ENCODE measurements around the gene STX11. TPM values are rescaled to one million over a fixed set of nuclear protein-coding genes. Genes with fewer than 3 reads are reported as not detected.

The STX11 gene
- total RNA-seq, 1 experiment from 2014 or later = not detected

DNA sequence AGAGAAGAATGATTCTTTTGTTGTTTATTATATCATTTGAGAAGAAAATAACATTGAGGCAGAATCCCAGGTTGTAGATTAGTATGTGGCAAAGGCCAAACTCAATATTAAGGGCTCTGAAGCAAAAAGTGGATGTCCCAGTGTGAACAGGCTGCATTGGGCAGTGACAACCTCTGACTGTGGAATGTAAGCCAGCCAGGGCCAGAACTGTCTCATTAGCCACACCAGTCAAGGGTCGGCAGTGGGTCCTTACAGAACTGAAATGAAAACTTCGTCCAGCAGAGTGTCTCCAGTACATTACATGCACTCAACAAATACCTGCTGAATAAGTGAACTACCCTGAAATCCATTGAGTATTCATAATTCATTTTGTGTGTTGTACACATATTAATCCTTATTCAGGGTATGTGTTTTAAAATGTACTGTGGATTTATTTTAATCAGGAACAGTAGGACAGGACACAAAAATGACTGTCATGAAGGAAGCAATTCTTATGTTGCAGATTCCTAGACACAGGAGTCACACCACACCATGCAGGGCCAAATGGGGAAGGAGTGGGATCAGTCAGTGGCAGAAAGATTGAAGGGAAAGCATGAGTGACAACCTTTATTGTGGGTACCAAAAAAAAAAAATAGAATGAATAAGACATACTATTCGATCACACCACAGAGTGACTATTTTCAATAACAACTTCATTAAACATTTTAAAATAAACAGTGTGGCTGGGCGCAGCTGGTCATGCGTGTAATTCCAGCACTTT is 69.9 kb downstream of the STX11 start:
- H3K4me3 ChIP-seq (ENCODE audit: insufficient read depth, low read depth, low read length) = no peak overlapping the region
- no peaks in the 10 kb centered on the region; the same call in 1 of the 2 replicates for H3K27me3 ChIP-seq (ENCODE audit: control insufficient read depth, insufficient read depth, low read length)
- H3K36me3 ChIP-seq (replicated peaks; ENCODE audit: control insufficient read depth, insufficient read depth, low read length) = no peaks in the 10 kb centered on the region
- DNase-seq = no peak

DNA sequence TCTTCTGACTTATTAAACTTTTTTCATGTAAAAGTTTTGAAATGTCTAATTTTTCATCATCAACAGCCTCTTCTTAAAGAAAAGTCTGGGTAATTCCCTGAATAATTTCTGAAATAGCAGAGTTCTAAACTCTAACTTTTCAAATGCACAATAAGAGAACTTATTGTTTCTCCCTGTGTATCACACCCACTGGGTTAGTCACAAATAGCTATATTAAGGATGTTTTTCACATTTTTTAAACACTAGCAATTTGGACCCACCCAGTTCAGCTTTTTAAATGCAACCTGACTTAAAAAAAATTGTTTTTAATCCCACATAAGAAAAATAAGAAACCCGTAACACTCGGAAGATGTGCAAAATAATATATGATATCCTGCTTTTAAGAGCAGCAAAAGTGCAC is 73.4 kb downstream of the STX11 start:
- Histone ChIP-seq H3K4me3 (ENCODE audit: insufficient read depth, low read depth, low read length) (no peak overlapping the region), H3K27me3 (ENCODE audit: control insufficient read depth, insufficient read depth, low read length) (no peaks in the 10 kb centered on the region), H3K36me3 (replicated peaks; ENCODE audit: control insufficient read depth, insufficient read depth, low read length) (no peaks in the 10 kb centered on the region)
- DNase-seq = no peak

DNA sequence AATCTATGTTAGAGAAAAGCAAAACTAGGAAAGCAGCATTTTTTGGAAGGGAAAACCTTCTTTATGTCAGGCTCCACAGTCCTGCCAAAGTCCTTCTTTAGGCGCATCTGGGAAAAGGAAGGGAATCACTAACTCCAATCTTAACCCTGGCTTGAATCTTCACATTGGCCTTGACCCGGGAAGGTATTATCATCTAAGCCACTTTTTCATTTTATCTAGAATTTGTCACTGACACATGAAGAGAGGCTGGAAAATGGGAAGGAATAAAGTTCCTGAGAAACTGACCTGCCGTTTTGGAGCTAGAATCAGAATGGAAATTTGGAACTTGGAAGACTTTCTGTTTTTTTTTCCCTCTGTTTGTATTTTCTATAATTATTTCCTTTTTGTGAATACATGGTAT is 81.4 kb downstream of the STX11 start:
- no peak for DNase-seq
- H3K4me3 ChIP-seq (ENCODE audit: insufficient read depth, low read depth, low read length) = no peak overlapping the region
- H3K27me3 ChIP-seq (ENCODE audit: control insufficient read depth, insufficient read depth, low read length) = no peaks in the 10 kb centered on the region
- no peaks in the 10 kb centered on the region for H3K36me3 ChIP-seq (replicated peaks; ENCODE audit: control insufficient read depth, insufficient read depth, low read length)

DNA sequence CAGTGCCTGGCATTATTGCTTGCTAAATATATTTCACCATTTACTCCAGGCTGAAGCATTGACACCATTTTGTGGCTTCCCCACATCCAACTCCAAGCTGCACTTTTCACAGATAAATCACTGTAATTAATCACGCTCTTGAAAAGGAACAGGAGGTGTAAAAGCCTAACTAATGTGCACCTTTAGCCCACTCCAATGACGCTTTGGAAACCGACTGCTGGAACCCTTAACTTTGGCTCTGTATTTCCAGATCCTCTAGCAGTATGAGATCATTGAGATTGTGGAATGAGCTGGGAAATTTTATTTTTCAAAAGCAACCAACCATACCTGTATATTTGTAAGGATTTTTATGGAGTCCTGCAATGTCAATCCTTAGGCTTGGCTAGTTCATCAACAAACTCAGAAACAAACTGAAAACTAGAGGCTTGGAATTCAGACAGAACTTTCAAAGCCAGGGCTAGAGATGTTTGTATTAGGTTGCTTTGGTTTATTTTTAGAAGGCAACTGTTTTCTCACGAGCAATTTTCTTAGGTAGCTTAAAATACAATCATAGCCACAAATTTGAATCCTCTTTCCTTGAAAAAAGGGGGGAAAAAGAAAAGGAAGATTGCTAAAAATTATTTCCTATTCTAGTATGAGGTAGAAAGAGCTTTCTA is 82.0 kb downstream of the STX11 start:
- Histone ChIP-seq H3K27me3 (ENCODE audit: control insufficient read depth, insufficient read depth, low read length) (no peaks in the 10 kb centered on the region), H3K36me3 (replicated peaks; ENCODE audit: control insufficient read depth, insufficient read depth, low read length) (no peaks in the 10 kb centered on the region), H3K4me3 (ENCODE audit: insufficient read depth, low read depth, low read length) (no peak overlapping the region)
- DNase-seq = no peak

DNA sequence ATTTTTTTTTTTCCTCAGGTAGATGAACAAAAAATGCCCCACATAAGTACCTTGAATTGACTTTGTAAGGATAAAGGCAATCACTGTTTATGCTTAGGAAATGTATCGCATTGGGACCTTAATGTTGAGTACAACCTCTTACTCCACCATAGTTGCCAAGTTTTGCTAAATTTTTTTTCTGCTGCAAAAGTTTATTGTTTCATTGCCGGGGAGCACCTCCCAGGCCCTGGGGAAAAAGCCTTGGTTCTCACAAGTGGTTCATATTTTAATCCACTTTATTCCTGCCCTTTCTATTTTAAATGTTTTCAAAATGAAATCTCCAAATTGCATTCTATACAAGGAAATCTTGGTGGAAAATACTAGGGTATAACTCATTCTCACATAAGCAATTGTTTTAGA is 82.5 kb downstream of the STX11 start:
- Histone ChIP-seq H3K4me3 (ENCODE audit: insufficient read depth, low read depth, low read length) (no peak overlapping the region), H3K27me3 (ENCODE audit: control insufficient read depth, insufficient read depth, low read length) (no peaks in the 10 kb centered on the region), H3K36me3 (replicated peaks; ENCODE audit: control insufficient read depth, insufficient read depth, low read length) (no peaks in the 10 kb centered on the region)
- no peak for DNase-seq

DNA sequence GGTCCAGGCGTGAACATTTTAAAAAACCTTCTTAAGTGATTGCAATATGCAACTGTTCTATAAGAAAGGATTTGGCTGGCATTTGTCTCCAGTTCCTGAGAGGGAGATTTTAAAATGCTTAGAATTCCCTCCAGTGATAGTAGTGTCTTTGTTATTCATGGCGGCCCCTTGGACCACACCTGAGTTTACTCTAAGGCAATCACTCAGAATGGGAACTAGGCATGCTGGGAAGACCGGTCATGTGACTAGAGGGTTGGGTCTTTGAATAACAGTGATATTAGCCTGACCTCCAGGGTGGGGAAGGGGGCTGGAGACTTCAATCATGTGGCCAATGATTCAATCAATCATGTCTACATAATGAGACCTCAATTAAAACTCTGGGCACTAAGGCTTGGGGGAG is 84.1 kb downstream of the STX11 start:
- no peaks in the 10 kb centered on the region for H3K27me3 ChIP-seq (ENCODE audit: control insufficient read depth, insufficient read depth, low read length)
- H3K36me3 ChIP-seq (replicated peaks; ENCODE audit: control insufficient read depth, insufficient read depth, low read length) = no peaks in the 10 kb centered on the region
- DNase-seq = no peak
- no peak overlapping the region for H3K4me3 ChIP-seq (ENCODE audit: insufficient read depth, low read depth, low read length)

DNA sequence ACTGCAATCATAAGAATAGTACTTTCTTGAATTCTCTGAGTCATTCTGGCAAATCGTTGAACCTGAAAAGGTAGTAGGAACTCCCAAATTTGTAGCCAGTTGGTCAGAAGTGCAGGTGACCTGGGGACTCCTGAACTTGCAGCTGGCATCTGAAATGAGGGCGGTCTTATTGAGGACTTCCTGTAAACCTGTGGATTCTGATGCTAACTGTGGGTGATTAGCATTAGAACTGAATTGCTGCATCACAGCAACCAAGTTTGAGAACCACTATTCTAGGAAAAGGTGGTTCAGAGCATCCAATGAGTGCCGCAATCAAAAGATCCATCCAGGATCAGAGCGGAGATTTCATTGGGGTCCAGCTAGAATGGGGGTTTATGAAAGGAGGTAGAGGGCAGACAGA is 84.6 kb downstream of the STX11 start:
- no peak for DNase-seq
- Histone ChIP-seq H3K4me3 (ENCODE audit: insufficient read depth, low read depth, low read length) (no peak overlapping the region), H3K36me3 (replicated peaks; ENCODE audit: control insufficient read depth, insufficient read depth, low read length) (no peaks in the 10 kb centered on the region), H3K27me3 (ENCODE audit: control insufficient read depth, insufficient read depth, low read length) (no peaks in the 10 kb centered on the region)

Other genes starting within 250 kb of the STX11 start
- 0.07 and 1.7 TPM in 2 replicates for gene PLAGL1, start 142.3 kb upstream of the STX11 start, total RNA-seq (2014; rRNA removed; shearing (Covaris generic))
- 129 and 171 TPM in 2 replicates for gene SF3B5, start 54.9 kb upstream of the STX11 start, total RNA-seq (2014; rRNA removed; shearing (Covaris generic))
- 13.4 and 24.1 TPM in 2 replicates for gene UTRN, start 134.8 kb downstream of the STX11 start, total RNA-seq (2014; rRNA removed; shearing (Covaris generic))

Data from H7 (cell line).